Endothelial cell (in vitro differentiated cells): ENCODE results near the gene AGBL2. TPM values are rescaled to one million over a fixed set of nuclear protein-coding genes. Genes with fewer than 3 reads are reported as not detected.
A peak's percentile ranks its signal among the peaks of the same experiment; 100 is the strongest.

ENCODE experiments used
- DNase-seq: peaks from one replicate; pipeline ENCODE4 v3.0.0; 2021; ENCODE audit warnings: low spot score
- H3K27ac Mint-ChIP-seq: one replicate; pipeline ENCODE4 v1.8.0; 2021; ENCODE audit warnings: mixed read lengths, inconsistent platforms; ENCODE audit not compliant: unreplicated experiment
- H3K27me3 Mint-ChIP-seq: one replicate; pipeline ENCODE4 v1.8.0; 2021; ENCODE audit warnings: mild to moderate bottlenecking, moderate library complexity, mixed read lengths, inconsistent platforms; ENCODE audit not compliant: unreplicated experiment
- H3K36me3 Mint-ChIP-seq: one replicate; pipeline ENCODE4 v1.8.0; 2021; ENCODE audit warnings: mild to moderate bottlenecking, low read depth, mixed read lengths, inconsistent platforms; ENCODE audit not compliant: unreplicated experiment
- H3K4me1 Mint-ChIP-seq: one replicate; pipeline ENCODE4 v1.8.0; 2021; ENCODE audit warnings: mild to moderate bottlenecking, mixed read lengths, inconsistent platforms; ENCODE audit not compliant: unreplicated experiment
- H3K4me3 Mint-ChIP-seq: one replicate; pipeline ENCODE4 v1.8.0; 2021; ENCODE audit warnings: mild to moderate bottlenecking, mixed read lengths, inconsistent platforms; ENCODE audit not compliant: unreplicated experiment
- H3K9me3 Mint-ChIP-seq: one replicate; pipeline ENCODE4 v1.8.0; 2021; ENCODE audit warnings: mixed read lengths, inconsistent platforms; ENCODE audit not compliant: unreplicated experiment
- total RNA-seq: library from RNA; stranded (reverse); fragmentation: NEBNext Ultra II Directional; extraction: Animal tissue kit (Norgen Biotek cat#: 25700); gene quantifications from one replicate; pipeline ENCODE4 v1.2.1, GENCODE V29; 2021; ENCODE audit not compliant: unreplicated experiment
- TF ChIP-seq, protein P1 (sequence below): fragments of 200-600 bp; sonication (generic); IDR thresholded peaks from one replicate; pipeline ENCODE4 v1.5.0; 2021; ENCODE audit warnings: antibody characterized with exemption; ENCODE audit not compliant: unreplicated experiment

Gene AGBL2
- total RNA-seq, 1 donor from 2014 or later, result 1.7 TPM

DNA sequence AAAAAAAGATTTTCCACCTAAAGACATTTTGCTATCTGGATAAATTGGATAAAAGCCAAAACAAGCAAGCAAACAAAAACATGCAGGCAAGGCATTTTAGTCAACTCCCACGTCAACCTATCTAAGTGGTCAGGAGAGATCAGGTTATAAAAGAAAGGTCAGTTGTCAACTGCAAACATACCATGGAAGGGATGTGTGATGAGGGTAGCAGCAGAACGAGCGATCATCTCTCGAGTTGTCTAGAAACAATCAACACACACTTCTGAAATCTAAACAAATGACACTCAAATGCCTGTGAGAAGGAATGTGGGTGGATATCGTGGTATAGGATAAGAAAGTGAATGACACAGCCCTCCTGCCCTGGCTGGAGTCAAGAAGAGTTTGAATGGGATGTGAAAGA lies 83.7 kb downstream of the AGBL2 start:
- no peaks in the 10 kb centered on the region for H3K27me3 Mint-ChIP-seq
- H3K27ac Mint-ChIP-seq, result no peak overlapping the region
- H3K9me3 Mint-ChIP-seq, result no peaks in the 10 kb centered on the region

DNA sequence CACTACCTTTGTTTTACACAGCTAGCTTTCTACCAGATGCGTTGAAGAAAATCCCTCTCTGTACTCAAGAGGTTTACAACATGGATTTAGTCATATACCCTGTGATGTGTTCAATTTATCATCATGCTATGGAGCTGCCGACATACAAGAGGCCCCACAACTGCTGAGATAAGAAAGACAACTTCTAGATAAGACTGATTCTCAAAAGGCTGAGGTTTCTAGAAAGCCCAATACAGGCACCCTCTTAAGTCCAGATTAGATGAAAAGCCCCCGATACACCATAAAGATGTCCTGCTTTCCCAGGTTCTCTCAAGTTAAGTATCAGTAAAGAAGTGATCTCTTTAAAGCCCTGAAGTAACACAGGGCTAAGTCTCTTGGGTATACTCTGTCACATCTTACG lies 87.1 kb downstream of the AGBL2 start:
- Mint-ChIP-seq H3K27me3 (no peaks in the 10 kb centered on the region), H3K4me3 (no peak overlapping the region), H3K36me3 (peaks cover 29% of the 10 kb centered on the region), H3K9me3 (no peaks in the 10 kb centered on the region), H3K27ac (no peak overlapping the region), H3K4me1 (no peaks in the 10 kb centered on the region)
- DNase-seq, result no peak
- TF ChIP-seq, protein P1, sequence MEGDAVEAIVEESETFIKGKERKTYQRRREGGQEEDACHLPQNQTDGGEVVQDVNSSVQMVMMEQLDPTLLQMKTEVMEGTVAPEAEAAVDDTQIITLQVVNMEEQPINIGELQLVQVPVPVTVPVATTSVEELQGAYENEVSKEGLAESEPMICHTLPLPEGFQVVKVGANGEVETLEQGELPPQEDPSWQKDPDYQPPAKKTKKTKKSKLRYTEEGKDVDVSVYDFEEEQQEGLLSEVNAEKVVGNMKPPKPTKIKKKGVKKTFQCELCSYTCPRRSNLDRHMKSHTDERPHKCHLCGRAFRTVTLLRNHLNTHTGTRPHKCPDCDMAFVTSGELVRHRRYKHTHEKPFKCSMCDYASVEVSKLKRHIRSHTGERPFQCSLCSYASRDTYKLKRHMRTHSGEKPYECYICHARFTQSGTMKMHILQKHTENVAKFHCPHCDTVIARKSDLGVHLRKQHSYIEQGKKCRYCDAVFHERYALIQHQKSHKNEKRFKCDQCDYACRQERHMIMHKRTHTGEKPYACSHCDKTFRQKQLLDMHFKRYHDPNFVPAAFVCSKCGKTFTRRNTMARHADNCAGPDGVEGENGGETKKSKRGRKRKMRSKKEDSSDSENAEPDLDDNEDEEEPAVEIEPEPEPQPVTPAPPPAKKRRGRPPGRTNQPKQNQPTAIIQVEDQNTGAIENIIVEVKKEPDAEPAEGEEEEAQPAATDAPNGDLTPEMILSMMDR, result no peak

More for the DNA sequence above, 83.7 kb downstream of the AGBL2 start:
- TF ChIP-seq, protein P1, result no peak
- Mint-ChIP-seq H3K36me3 (peaks cover 35% of the 10 kb centered on the region), H3K4me1 (no peaks in the 10 kb centered on the region), H3K4me3 (no peak overlapping the region)
- no peak for DNase-seq

DNA sequence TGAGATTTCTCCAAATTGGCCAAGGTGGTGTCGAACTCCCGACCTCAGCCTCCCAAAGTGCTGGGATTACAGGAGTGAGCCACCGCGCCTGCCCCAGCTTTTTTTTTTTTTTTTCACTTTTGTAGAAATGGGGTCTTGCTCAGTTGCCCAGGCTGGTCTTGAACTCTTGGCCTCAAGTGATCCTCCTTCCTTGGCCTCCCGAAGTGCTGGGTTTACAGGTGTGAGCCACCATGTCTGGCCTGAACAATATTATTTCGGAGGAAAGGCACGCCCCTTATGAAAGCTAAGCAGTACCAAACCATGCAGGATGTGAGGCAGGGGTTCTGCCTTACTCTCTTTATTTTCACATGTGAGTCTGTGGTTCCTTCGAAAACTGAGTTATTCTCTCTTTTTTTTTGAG lies 88.9 kb downstream of the AGBL2 start:
- no peak for DNase-seq
- H3K27ac Mint-ChIP-seq, result no peak overlapping the region
- H3K36me3 Mint-ChIP-seq, result peaks cover 33% of the 10 kb centered on the region
- no peaks in the 10 kb centered on the region for H3K27me3 Mint-ChIP-seq
- H3K4me3 Mint-ChIP-seq, result no peak overlapping the region
- TF ChIP-seq, protein P1, result no peak
- no peaks in the 10 kb centered on the region for H3K9me3 Mint-ChIP-seq
- H3K4me1 Mint-ChIP-seq, result no peaks in the 10 kb centered on the region

- H3K4me1 Mint-ChIP-seq, result no peaks in the 10 kb centered on the region
- TF ChIP-seq, protein P1, result no peak
- no peak for DNase-seq
- no peaks in the 10 kb centered on the region for H3K9me3 Mint-ChIP-seq
- H3K4me3 Mint-ChIP-seq, result peak overlapping the region; percentile 65
- H3K27me3 Mint-ChIP-seq, result no peaks in the 10 kb centered on the region
- H3K36me3 Mint-ChIP-seq, result peaks cover 11% of the 10 kb centered on the region
- H3K27ac Mint-ChIP-seq, result peak overlapping the region; percentile 48
These were observed 94.3 kb downstream of the AGBL2 start for GRCh38 chr11:47620836-47621378.

DNA sequence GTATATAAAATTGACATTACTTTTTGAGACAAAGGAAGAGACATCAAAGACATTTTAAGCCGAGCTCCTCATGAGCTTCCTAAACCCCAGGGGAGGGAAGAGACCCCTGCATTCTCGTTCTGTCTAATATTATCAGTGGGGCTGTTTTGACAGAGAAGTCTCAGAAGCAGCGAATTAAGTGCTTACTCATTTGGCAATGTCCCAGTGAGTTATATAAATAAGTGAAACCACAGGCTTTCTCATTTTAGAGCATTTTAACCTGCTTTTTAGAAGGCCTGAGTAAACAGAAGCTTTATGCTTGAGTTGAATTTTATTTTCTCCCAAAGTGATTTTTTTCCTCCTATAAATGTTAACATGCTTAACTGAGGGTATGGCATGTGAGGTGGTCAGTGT lies 97.8 kb downstream of the AGBL2 start:
- no peak overlapping the region for H3K27ac Mint-ChIP-seq
- no peaks in the 10 kb centered on the region for H3K9me3 Mint-ChIP-seq
- no peak for DNase-seq
- no peaks in the 10 kb centered on the region for H3K27me3 Mint-ChIP-seq
- H3K4me1 Mint-ChIP-seq, result no peaks in the 10 kb centered on the region
- TF ChIP-seq, protein P1, result no peak
- no peak overlapping the region for H3K4me3 Mint-ChIP-seq
- H3K36me3 Mint-ChIP-seq, result peaks cover 4% of the 10 kb centered on the region
